ENCODE data around the gene SULF2.
"Not testable (repeated sequence)": the region's sequence is repeated elsewhere in the genome, so short reads cannot be mapped to it uniquely, and the experiment has no call there.

Gene SULF2

GRCh38 chr20:47794264-47794663, 9.0 kb upstream of the SULF2 start:
- not testable (repeated sequence) for H3K4me3 ChIP-seq (ENCODE audit: low read depth in 1 of 5, low read length in 5 of 5); H3K9ac ChIP-seq (ENCODE audit: low read length in 5 of 5); H3K27me3 ChIP-seq (ENCODE audit: control insufficient read depth in 5 of 5, insufficient read depth in 4 of 5, low read length in 5 of 5); H3K36me3 ChIP-seq (ENCODE audit: control insufficient read depth in 5 of 5, insufficient read depth in 5 of 5, low read length in 5 of 5); H3K27ac ChIP-seq (ENCODE audit: low read depth, low read length); H3K9me3 ChIP-seq (ENCODE audit: control insufficient read depth in 5 of 5, low read length in 5 of 5)
- peaks cover 16 to 33% (median 17%) of the 10 kb centered on the region in 5 donors for H3K4me1 ChIP-seq (ENCODE audit: control insufficient read depth in 5 of 5, insufficient read depth in 5 of 5, low read length in 5 of 5)

GRCh38 chr20:47792021-47792618, 6.8 kb upstream of the SULF2 start:
- no peak overlapping the region for H3K4me3 ChIP-seq (ENCODE audit: low read depth in 1 of 5, low read length in 5 of 5)
- peaks cover 0 to 15% (median 4%) of the 10 kb centered on the region in 5 donors for H3K27me3 ChIP-seq (ENCODE audit: control insufficient read depth in 5 of 5, insufficient read depth in 4 of 5, low read length in 5 of 5)
- H3K9me3 ChIP-seq (ENCODE audit: control insufficient read depth in 5 of 5, low read length in 5 of 5): no peaks in the 10 kb centered on the region
- no peaks in the 10 kb centered on the region for H3K36me3 ChIP-seq (ENCODE audit: control insufficient read depth in 5 of 5, insufficient read depth in 5 of 5, low read length in 5 of 5)
- peaks cover 11 to 19% (median 17%) of the 10 kb centered on the region in 5 donors for H3K4me1 ChIP-seq (ENCODE audit: control insufficient read depth in 5 of 5, insufficient read depth in 5 of 5, low read length in 5 of 5)
- peak overlapping the region in 1 of 5 donors; percentile 77 for H3K9ac ChIP-seq (ENCODE audit: low read length in 5 of 5)
- H3K27ac ChIP-seq (ENCODE audit: low read depth, low read length): peak overlapping the region; percentile 37

- Histone ChIP-seq H3K9me3 (ENCODE audit: control insufficient read depth in 5 of 5, low read length in 5 of 5) (no peaks in the 10 kb centered on the region), H3K27ac (ENCODE audit: low read depth, low read length) (no peak overlapping the region), H3K4me3 (ENCODE audit: low read depth in 1 of 5, low read length in 5 of 5) (no peak overlapping the region), H3K36me3 (ENCODE audit: control insufficient read depth in 5 of 5, insufficient read depth in 5 of 5, low read length in 5 of 5) (no peaks in the 10 kb centered on the region), H3K4me1 (ENCODE audit: control insufficient read depth in 5 of 5, insufficient read depth in 5 of 5, low read length in 5 of 5) (peaks cover 8 to 21% (median 19%) of the 10 kb centered on the region in 5 donors), H3K9ac (ENCODE audit: low read length in 5 of 5) (no peak overlapping the region), H3K27me3 (ENCODE audit: control insufficient read depth in 5 of 5, insufficient read depth in 4 of 5, low read length in 5 of 5) (peaks cover 0 to 14% (median 6%) of the 10 kb centered on the region in 5 donors)
Observed at GRCh38 chr20:47791084-47791599, 5.9 kb upstream of the SULF2 start.

DNA sequence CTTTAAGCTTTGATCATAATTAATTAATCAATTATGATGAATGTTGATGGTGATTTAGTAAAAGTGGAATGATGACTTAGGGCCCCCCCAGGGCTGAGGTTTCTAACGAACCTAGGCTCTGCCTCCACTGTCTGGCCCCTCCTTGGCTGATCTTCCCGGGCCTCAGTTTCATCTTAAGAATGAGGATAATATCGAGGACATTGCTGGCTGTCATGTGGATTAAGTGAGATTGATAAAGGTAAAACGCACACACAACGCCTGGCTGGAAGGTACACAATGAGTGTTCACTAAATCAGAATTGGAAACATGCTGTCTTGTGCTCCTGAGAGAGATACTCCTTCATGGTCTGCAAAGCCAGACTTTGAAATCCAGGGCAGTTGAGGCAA, 5.3 kb upstream of the SULF2 start:
- no peak overlapping the region for H3K27ac ChIP-seq (ENCODE audit: low read depth, low read length)
- no peaks in the 10 kb centered on the region for H3K36me3 ChIP-seq (ENCODE audit: control insufficient read depth in 5 of 5, insufficient read depth in 5 of 5, low read length in 5 of 5)
- no peak overlapping the region for H3K9ac ChIP-seq (ENCODE audit: low read length in 5 of 5)
- H3K4me1 ChIP-seq (ENCODE audit: control insufficient read depth in 5 of 5, insufficient read depth in 5 of 5, low read length in 5 of 5): peaks cover 8 to 25% (median 24%) of the 10 kb centered on the region in 5 donors
- peaks cover 0 to 14% (median 6%) of the 10 kb centered on the region in 5 donors for H3K27me3 ChIP-seq (ENCODE audit: control insufficient read depth in 5 of 5, insufficient read depth in 4 of 5, low read length in 5 of 5)
- H3K9me3 ChIP-seq (ENCODE audit: control insufficient read depth in 5 of 5, low read length in 5 of 5): no peaks in the 10 kb centered on the region
- no peak overlapping the region for H3K4me3 ChIP-seq (ENCODE audit: low read depth in 1 of 5, low read length in 5 of 5)

GRCh38 chr20:47789764-47790579, 4.7 kb upstream of the SULF2 start:
- Histone ChIP-seq H3K9me3 (ENCODE audit: control insufficient read depth in 5 of 5, low read length in 5 of 5) (no peaks in the 10 kb centered on the region), H3K27ac (ENCODE audit: low read depth, low read length) (no peak overlapping the region), H3K4me3 (ENCODE audit: low read depth in 1 of 5, low read length in 5 of 5) (no peak overlapping the region), H3K36me3 (ENCODE audit: control insufficient read depth in 5 of 5, insufficient read depth in 5 of 5, low read length in 5 of 5) (no peaks in the 10 kb centered on the region), H3K4me1 (ENCODE audit: control insufficient read depth in 5 of 5, insufficient read depth in 5 of 5, low read length in 5 of 5) (peaks cover 8 to 25% (median 24%) of the 10 kb centered on the region in 5 donors), H3K27me3 (ENCODE audit: control insufficient read depth in 5 of 5, insufficient read depth in 4 of 5, low read length in 5 of 5) (peaks cover 0 to 14% (median 6%) of the 10 kb centered on the region in 5 donors), H3K9ac (ENCODE audit: low read length in 5 of 5) (no peak overlapping the region)

DNA sequence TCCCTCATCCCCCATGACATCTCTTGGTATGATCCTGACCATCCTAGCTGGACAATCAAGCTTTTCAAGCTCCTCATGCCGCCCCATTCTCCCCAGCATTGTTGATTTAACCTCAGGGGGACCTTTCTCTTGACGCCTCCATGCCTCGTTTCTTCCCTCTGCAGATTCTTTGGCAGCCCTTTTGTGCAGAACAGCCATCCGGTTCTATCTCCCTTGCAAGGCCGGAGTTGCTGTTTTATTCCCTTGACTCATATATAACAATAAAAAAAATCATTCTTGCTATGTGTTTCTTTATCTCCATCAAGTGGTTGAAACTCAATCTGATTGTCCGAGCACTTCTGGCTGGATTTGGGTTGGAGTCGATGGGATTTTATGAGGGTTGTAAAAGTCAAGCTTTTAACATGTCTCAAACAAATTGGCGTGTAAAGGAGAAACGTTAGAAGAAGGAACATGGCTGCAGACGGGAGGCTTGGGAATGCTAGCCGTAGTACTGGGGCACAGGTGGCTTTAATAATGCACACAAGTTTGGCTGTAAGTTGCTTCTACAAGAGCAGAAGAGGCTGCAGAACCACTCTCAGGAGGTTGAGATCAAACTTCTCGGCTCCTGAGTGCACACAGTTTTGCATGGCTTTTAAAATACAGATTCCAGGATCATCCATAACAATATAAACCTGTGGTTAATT, 3.9 kb upstream of the SULF2 start:
- no peaks in the 10 kb centered on the region for H3K9me3 ChIP-seq (ENCODE audit: control insufficient read depth in 5 of 5, low read length in 5 of 5)
- no peaks in the 10 kb centered on the region for H3K36me3 ChIP-seq (ENCODE audit: control insufficient read depth in 5 of 5, insufficient read depth in 5 of 5, low read length in 5 of 5)
- H3K27ac ChIP-seq (ENCODE audit: low read depth, low read length): no peak overlapping the region
- no peak overlapping the region for H3K9ac ChIP-seq (ENCODE audit: low read length in 5 of 5)
- H3K4me1 ChIP-seq (ENCODE audit: control insufficient read depth in 5 of 5, insufficient read depth in 5 of 5, low read length in 5 of 5): peaks cover 8 to 32% (median 30%) of the 10 kb centered on the region in 5 donors
- peaks cover 3 to 16% (median 12%) of the 10 kb centered on the region in 5 donors for H3K27me3 ChIP-seq (ENCODE audit: control insufficient read depth in 5 of 5, insufficient read depth in 4 of 5, low read length in 5 of 5)
- H3K4me3 ChIP-seq (ENCODE audit: low read depth in 1 of 5, low read length in 5 of 5): no peak overlapping the region

- Histone ChIP-seq H3K36me3 (ENCODE audit: control insufficient read depth in 5 of 5, insufficient read depth in 5 of 5, low read length in 5 of 5) (no peaks in the 10 kb centered on the region), H3K4me3 (ENCODE audit: low read depth in 1 of 5, low read length in 5 of 5) (no peak overlapping the region), H3K27me3 (ENCODE audit: control insufficient read depth in 5 of 5, insufficient read depth in 4 of 5, low read length in 5 of 5) (peaks cover 6 to 20% (median 17%) of the 10 kb centered on the region in 5 donors), H3K9ac (ENCODE audit: low read length in 5 of 5) (no peak overlapping the region), H3K27ac (ENCODE audit: low read depth, low read length) (no peak overlapping the region), H3K4me1 (ENCODE audit: control insufficient read depth in 5 of 5, insufficient read depth in 5 of 5, low read length in 5 of 5) (peaks cover 8 to 37% (median 33%) of the 10 kb centered on the region in 5 donors), H3K9me3 (ENCODE audit: control insufficient read depth in 5 of 5, low read length in 5 of 5) (no peaks in the 10 kb centered on the region)
Observed at GRCh38 chr20:47788741-47789080, 3.4 kb upstream of the SULF2 start.

DNA sequence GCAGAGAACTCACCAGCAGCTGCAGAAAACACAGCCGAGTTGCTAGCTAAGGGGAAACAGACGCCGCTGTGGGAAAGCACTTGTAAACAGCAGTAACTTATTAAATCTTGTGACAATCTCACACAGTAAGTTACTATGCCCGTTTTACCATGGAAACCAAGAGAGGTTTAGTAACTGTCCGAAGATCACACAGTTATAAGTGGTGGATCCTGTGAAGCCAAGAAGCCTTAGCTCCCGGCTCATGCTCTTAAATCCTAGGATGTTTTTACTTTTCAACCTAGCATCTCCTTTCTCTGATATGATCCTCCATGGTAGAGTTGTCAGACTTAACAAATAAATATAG, 1.5 kb upstream of the SULF2 start:
- Histone ChIP-seq H3K9me3 (ENCODE audit: control insufficient read depth in 5 of 5, low read length in 5 of 5) (no peaks in the 10 kb centered on the region), H3K4me1 (ENCODE audit: control insufficient read depth in 5 of 5, insufficient read depth in 5 of 5, low read length in 5 of 5) (peaks cover 2 to 38% (median 27%) of the 10 kb centered on the region in 5 donors), H3K27me3 (ENCODE audit: control insufficient read depth in 5 of 5, insufficient read depth in 4 of 5, low read length in 5 of 5) (peaks cover 6 to 28% (median 21%) of the 10 kb centered on the region in 5 donors), H3K9ac (ENCODE audit: low read length in 5 of 5) (no peak overlapping the region), H3K4me3 (ENCODE audit: low read depth in 1 of 5, low read length in 5 of 5) (peak overlapping the region in 4 of 5 donors; percentile 69 to 76 (median 71)), H3K36me3 (ENCODE audit: control insufficient read depth in 5 of 5, insufficient read depth in 5 of 5, low read length in 5 of 5) (no peaks in the 10 kb centered on the region), H3K27ac (ENCODE audit: low read depth, low read length) (peak overlapping the region; percentile 57)

GRCh38 chr20:47785854-47786764, 828 bp upstream of the SULF2 start:
- H3K4me1 ChIP-seq (ENCODE audit: control insufficient read depth in 5 of 5, insufficient read depth in 5 of 5, low read length in 5 of 5): peaks cover 0 to 38% (median 24%) of the 10 kb centered on the region in 5 donors
- no peaks in the 10 kb centered on the region for H3K36me3 ChIP-seq (ENCODE audit: control insufficient read depth in 5 of 5, insufficient read depth in 5 of 5, low read length in 5 of 5)
- H3K4me3 ChIP-seq (ENCODE audit: low read depth in 1 of 5, low read length in 5 of 5): peak overlapping the region; percentile 69 to 76 (median 71)
- H3K27ac ChIP-seq (ENCODE audit: low read depth, low read length): peak overlapping the region; percentile 57
- H3K9me3 ChIP-seq (ENCODE audit: control insufficient read depth in 5 of 5, low read length in 5 of 5): no peaks in the 10 kb centered on the region
- H3K27me3 ChIP-seq (ENCODE audit: control insufficient read depth in 5 of 5, insufficient read depth in 4 of 5, low read length in 5 of 5): peaks cover 6 to 33% (median 24%) of the 10 kb centered on the region in 5 donors
- H3K9ac ChIP-seq (ENCODE audit: low read length in 5 of 5): peak overlapping the region in 3 of 5 donors; percentile 33 to 75 (median 48)
